Measurements from ENCODE around the gene CDH10.

CDH10 gene

DNA sequence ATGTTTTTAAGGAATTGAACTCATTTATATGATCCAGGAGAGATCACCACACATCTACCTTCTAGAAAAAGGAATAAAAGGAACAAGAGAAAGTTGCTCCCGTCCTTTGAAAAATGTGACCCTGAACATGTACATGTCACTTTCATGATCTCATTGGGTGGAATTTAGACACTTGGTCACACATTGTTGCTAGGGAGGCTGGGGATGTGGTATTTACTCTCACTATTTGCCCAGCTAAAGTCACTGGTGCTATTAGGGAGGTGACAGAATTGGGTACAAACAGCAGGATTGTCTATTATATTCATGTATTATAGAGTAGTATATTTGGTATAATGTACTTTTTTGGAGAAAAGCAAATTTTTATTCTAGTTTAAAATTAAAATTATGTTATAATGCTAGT lies 2.1 kb upstream of the CDH10 start:
- no peaks in the 10 kb centered on the region for H3F3A ChIP-seq (ENCODE audit: insufficient read depth, low read length)

DNA sequence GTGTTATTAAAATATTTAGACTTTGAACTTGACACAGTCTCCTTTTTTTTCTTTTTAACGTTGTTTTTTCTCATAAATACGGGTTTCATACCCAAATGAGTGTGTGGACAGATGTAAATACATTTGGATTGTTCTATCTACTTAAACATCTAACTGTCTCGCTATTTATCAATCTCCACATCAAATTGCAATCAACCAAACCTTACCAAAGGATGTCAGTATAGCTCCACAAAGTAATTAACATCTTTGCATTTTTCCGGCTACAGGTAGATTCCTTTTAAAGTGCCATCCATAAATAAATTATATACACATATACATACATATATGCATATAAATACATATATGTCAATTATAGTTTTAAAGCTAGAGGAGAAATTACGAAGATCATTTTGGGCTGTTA lies 705 bp upstream of the CDH10 start:
- no peaks in the 10 kb centered on the region for H3K27me3 ChIP-seq (ENCODE audit: insufficient read depth, low read length)
- no peaks in the 10 kb centered on the region for H3F3A ChIP-seq (ENCODE audit: insufficient read depth, low read length)
- TF ChIP-seq, protein P1, sequence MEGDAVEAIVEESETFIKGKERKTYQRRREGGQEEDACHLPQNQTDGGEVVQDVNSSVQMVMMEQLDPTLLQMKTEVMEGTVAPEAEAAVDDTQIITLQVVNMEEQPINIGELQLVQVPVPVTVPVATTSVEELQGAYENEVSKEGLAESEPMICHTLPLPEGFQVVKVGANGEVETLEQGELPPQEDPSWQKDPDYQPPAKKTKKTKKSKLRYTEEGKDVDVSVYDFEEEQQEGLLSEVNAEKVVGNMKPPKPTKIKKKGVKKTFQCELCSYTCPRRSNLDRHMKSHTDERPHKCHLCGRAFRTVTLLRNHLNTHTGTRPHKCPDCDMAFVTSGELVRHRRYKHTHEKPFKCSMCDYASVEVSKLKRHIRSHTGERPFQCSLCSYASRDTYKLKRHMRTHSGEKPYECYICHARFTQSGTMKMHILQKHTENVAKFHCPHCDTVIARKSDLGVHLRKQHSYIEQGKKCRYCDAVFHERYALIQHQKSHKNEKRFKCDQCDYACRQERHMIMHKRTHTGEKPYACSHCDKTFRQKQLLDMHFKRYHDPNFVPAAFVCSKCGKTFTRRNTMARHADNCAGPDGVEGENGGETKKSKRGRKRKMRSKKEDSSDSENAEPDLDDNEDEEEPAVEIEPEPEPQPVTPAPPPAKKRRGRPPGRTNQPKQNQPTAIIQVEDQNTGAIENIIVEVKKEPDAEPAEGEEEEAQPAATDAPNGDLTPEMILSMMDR (IDR thresholded peaks at IDR 0.05; ENCODE audit: low read length), result no peak
- TF ChIP-seq EZH2 (IDR thresholded peaks at IDR 0.05; ENCODE audit: borderline replicate concordance, low read length), result no peak
- no peaks in the 10 kb centered on the region for H3K36me3 ChIP-seq (ENCODE audit: insufficient read depth, low read length)
- H3K4me3 ChIP-seq (ENCODE audit: low read depth, low read length, poor library complexity, severe bottlenecking), result no peak overlapping the region
- H3K4me2 ChIP-seq (ENCODE audit: low read length), result no peak overlapping the region
- H3K4me1 ChIP-seq (ENCODE audit: insufficient read depth, low read length, severe bottlenecking), result no peaks in the 10 kb centered on the region
- H3K9me3 ChIP-seq (ENCODE audit: low read length), result no peaks in the 10 kb centered on the region
- H3K79me2 ChIP-seq (ENCODE audit: insufficient read depth, low read length), result no peaks in the 10 kb centered on the region
- no peak overlapping the region for H3K9ac ChIP-seq (ENCODE audit: low read length)
- no peak overlapping the region for H2AFZ ChIP-seq (ENCODE audit: low read length)
- H4K20me1 ChIP-seq (ENCODE audit: insufficient read depth, low read length), result no peaks in the 10 kb centered on the region
- no peaks in the 10 kb centered on the region for H3K9me2 ChIP-seq (ENCODE audit: low read depth, low read length)
- H3K27ac ChIP-seq (ENCODE audit: low read depth, low read length, poor library complexity, severe bottlenecking), result no peak overlapping the region

More for the DNA sequence above, 2.1 kb upstream of the CDH10 start:
- H3K27me3 ChIP-seq (ENCODE audit: insufficient read depth, low read length), result no peaks in the 10 kb centered on the region
- H3K4me2 ChIP-seq (ENCODE audit: low read length), result no peak overlapping the region
- no peaks in the 10 kb centered on the region for H3K4me1 ChIP-seq (ENCODE audit: insufficient read depth, low read length, severe bottlenecking)
- no peak overlapping the region for H3K27ac ChIP-seq (ENCODE audit: low read depth, low read length, poor library complexity, severe bottlenecking)
- H3K9me2 ChIP-seq (ENCODE audit: low read depth, low read length), result no peaks in the 10 kb centered on the region
- no peak overlapping the region for H3K9ac ChIP-seq (ENCODE audit: low read length)
- H4K20me1 ChIP-seq (ENCODE audit: insufficient read depth, low read length), result no peaks in the 10 kb centered on the region
- no peak overlapping the region for H2AFZ ChIP-seq (ENCODE audit: low read length)
- H3K4me3 ChIP-seq (ENCODE audit: low read depth, low read length, poor library complexity, severe bottlenecking), result no peak overlapping the region
- H3K9me3 ChIP-seq (ENCODE audit: low read length), result no peaks in the 10 kb centered on the region
- no peaks in the 10 kb centered on the region for H3K79me2 ChIP-seq (ENCODE audit: insufficient read depth, low read length)
- no peaks in the 10 kb centered on the region for H3K36me3 ChIP-seq (ENCODE audit: insufficient read depth, low read length)
- no peak for TF ChIP-seq EZH2 (IDR thresholded peaks at IDR 0.05; ENCODE audit: borderline replicate concordance, low read length)
- TF ChIP-seq, protein P1 (IDR thresholded peaks at IDR 0.05; ENCODE audit: low read length), result no peak

DNA sequence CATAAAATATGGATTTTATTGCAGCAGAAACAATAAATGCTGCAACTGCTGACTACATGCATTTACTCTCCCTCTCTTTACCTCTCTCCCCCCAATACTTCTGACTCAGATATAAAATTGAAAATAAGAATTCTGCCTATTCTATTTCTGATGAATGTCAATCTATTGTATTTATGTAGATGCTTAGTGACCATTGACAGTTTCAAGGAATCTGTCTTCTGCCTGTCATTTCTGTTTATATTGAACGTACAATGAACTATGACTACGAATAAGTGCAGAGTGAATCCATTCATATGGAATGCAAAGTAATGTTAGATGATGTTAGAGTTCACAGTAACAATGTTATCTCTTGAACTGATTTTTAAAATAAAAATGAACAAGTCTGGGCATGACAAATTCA lies 898 bp downstream of the CDH10 start:
- Histone ChIP-seq H3K36me3 (ENCODE audit: insufficient read depth, low read length) (no peaks in the 10 kb centered on the region), H3K9me2 (ENCODE audit: low read depth, low read length) (no peaks in the 10 kb centered on the region), H3K27ac (ENCODE audit: low read depth, low read length, poor library complexity, severe bottlenecking) (no peak overlapping the region), H2AFZ (ENCODE audit: low read length) (no peak overlapping the region), H3K4me1 (ENCODE audit: insufficient read depth, low read length, severe bottlenecking) (no peaks in the 10 kb centered on the region), H4K20me1 (ENCODE audit: insufficient read depth, low read length) (no peaks in the 10 kb centered on the region), H3K9ac (ENCODE audit: low read length) (no peak overlapping the region), H3K4me2 (ENCODE audit: low read length) (no peak overlapping the region), H3K9me3 (ENCODE audit: low read length) (no peaks in the 10 kb centered on the region), H3K27me3 (ENCODE audit: insufficient read depth, low read length) (no peaks in the 10 kb centered on the region), H3K4me3 (ENCODE audit: low read depth, low read length, poor library complexity, severe bottlenecking) (no peak overlapping the region), H3K79me2 (ENCODE audit: insufficient read depth, low read length) (no peaks in the 10 kb centered on the region), H3F3A (ENCODE audit: insufficient read depth, low read length) (no peaks in the 10 kb centered on the region)
- TF ChIP-seq, protein P1 (IDR thresholded peaks at IDR 0.05; ENCODE audit: low read length), result no peak
- TF ChIP-seq EZH2 (IDR thresholded peaks at IDR 0.05; ENCODE audit: borderline replicate concordance, low read length), result no peak

All from OCI-LY1 (cell line).